Activated naive CD4-positive, alpha-beta T cell treated with anti-CD3 and anti-CD28 coated beads, Interleukin-2, amount 50 U/mL, for 24 hours (primary cell): ENCODE results near the gene POU2F1.

Experiments
- H3K27ac Mint-ChIP-seq: one replicate; pipeline ENCODE4 v1.8.0; 2021; ENCODE audit warnings: mild to moderate bottlenecking, mixed read lengths
- H3K27me3 Mint-ChIP-seq: one replicate; pipeline ENCODE4 v1.8.0; 2021; ENCODE audit warnings: mixed read lengths
- H3K36me3 Mint-ChIP-seq: one replicate; pipeline ENCODE4 v1.8.0; 2021; ENCODE audit warnings: mixed read lengths
- H3K4me1 Mint-ChIP-seq: one replicate; pipeline ENCODE4 v1.8.0; 2021; ENCODE audit warnings: mixed read lengths
- H3K4me3 Mint-ChIP-seq: one replicate; pipeline ENCODE4 v1.8.0; 2021; ENCODE audit warnings: mild to moderate bottlenecking, mixed read lengths
- H3K9me3 Mint-ChIP-seq: one replicate; pipeline ENCODE4 v1.8.0; 2021; ENCODE audit warnings: mixed read lengths

The POU2F1 gene

DNA sequence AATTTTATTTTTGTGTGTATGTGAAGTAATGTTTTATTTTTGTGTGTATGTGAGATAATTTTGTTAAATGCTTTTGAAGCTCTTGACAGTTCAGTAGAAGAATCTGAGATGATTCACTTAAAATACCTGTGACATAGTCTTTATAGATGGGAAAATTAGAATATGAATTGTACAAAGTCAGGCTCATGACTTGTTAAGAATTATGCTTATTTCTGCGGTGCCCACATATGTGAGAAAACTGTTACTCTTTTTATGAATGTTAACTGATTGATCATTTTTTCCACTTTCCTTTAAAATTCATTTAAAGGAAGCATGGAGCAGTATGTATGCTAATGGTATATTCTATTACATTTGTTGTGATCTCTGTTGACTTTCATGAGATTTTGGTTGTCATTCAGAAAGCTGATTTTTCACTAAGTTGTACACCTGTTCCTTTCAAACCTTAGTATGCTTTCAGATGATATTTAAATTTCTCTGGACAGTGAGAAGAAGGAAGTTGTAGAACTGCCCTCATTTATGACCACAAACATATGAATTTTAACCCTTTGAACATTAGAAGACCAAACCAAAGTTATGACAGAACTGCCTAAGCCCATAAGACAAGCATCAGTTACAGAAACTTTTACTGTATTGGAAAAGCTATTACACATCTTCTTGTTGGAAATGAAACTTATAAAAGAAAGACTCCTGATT lies 110.1 kb downstream of the POU2F1 start:
- H3K27ac Mint-ChIP-seq = peak overlapping the region; percentile 83
- H3K36me3 Mint-ChIP-seq = peaks cover 38% of the 10 kb centered on the region
- no peaks in the 10 kb centered on the region for H3K27me3 Mint-ChIP-seq
- peaks cover 6% of the 10 kb centered on the region for H3K9me3 Mint-ChIP-seq
- no peak overlapping the region for H3K4me3 Mint-ChIP-seq
- H3K4me1 Mint-ChIP-seq = peaks cover 40% of the 10 kb centered on the region

DNA sequence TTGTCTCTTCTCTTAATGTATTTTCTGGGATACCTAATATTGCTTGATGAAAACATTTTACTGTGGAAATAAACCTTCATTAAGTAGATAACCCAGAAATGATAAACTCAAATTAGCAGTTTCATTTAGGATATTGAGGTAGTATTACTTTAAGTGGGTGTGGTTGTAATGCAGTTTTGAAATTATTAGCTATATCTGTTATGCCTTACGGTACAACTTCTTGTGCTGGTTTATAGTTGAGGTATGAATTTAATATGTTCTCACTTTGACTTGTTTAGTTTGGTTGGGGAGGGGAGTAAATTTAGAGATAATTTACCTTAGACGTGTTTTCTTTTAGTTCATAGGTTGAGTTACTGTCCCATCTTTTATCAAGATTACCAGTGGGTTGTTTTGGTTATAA lies 111.0 kb downstream of the POU2F1 start:
- Mint-ChIP-seq H3K27ac (no peak overlapping the region), H3K9me3 (peaks cover 6% of the 10 kb centered on the region), H3K4me1 (peaks cover 40% of the 10 kb centered on the region), H3K27me3 (no peaks in the 10 kb centered on the region), H3K36me3 (peaks cover 34% of the 10 kb centered on the region), H3K4me3 (no peak overlapping the region)

DNA sequence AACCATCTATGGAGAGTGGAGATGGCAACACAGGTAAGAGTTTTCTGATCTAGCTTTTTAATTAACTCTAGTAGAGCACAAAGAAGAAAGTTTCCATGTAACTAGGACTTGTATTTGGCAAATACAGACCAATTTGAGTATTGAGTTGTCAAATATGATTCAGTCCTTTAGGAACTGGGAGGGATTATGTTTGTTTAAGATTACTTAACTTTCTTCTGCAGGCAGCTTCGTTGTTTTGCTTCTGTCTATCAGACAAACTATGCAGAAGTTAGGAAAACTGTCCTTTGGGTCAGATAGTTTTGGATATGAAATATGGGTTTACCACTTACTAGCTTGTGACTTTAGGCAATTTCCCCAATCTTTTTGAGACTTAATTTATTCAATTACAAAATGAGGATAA lies 111.8 kb downstream of the POU2F1 start:
- H3K27ac Mint-ChIP-seq = no peak overlapping the region
- no peaks in the 10 kb centered on the region for H3K27me3 Mint-ChIP-seq

DNA sequence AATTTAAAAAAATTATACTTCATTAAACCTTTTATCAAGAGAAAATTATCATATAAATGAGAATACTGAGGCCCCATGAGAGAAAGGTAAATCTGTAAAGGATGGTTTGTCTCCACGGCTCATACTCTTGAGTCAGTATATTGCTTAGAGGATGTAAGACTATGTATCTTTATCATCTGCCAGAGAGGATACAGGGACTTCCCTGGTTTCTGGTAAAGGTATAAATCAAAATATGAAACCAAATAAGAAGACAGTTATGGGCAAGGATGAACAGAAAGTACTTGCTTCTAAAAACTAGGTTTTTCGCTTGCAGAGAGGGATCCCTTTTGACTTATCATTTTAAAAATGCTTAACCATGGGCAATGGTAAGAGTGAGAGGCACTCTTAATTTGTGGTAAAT lies 112.4 kb downstream of the POU2F1 start:
- Mint-ChIP-seq H3K4me3 (no peak overlapping the region), H3K4me1 (peaks cover 39% of the 10 kb centered on the region), H3K36me3 (peaks cover 42% of the 10 kb centered on the region), H3K27me3 (no peaks in the 10 kb centered on the region), H3K27ac (no peak overlapping the region), H3K9me3 (peaks cover 11% of the 10 kb centered on the region)

More for the DNA sequence above, 111.8 kb downstream of the POU2F1 start:
- no peak overlapping the region for H3K4me3 Mint-ChIP-seq
- H3K36me3 Mint-ChIP-seq = peaks cover 38% of the 10 kb centered on the region
- H3K9me3 Mint-ChIP-seq = peaks cover 11% of the 10 kb centered on the region
- H3K4me1 Mint-ChIP-seq = peaks cover 40% of the 10 kb centered on the region

DNA sequence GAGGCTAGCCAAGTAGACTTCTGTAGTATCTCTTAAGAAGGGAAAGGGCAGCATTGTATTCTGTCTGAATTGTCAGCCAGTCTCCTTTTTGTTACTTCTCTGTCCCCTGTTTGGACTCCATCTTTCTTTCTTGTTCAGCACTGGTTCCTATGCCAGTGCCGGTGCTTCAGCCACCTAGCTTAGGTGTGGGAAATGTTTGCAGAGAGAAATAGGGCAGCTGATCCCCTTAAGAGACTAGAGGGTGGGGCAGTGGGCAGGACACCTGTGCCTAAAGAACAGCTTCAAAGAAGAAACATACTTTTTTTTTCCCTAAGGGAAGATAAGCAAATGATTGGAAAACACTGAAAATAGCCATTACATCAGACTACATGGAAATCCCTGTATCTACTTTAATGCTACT lies 113.0 kb downstream of the POU2F1 start:
- no peaks in the 10 kb centered on the region for H3K27me3 Mint-ChIP-seq
- peaks cover 45% of the 10 kb centered on the region for H3K36me3 Mint-ChIP-seq
- no peak overlapping the region for H3K27ac Mint-ChIP-seq
- peaks cover 33% of the 10 kb centered on the region for H3K4me1 Mint-ChIP-seq
- no peak overlapping the region for H3K4me3 Mint-ChIP-seq
- peaks cover 11% of the 10 kb centered on the region for H3K9me3 Mint-ChIP-seq

DNA sequence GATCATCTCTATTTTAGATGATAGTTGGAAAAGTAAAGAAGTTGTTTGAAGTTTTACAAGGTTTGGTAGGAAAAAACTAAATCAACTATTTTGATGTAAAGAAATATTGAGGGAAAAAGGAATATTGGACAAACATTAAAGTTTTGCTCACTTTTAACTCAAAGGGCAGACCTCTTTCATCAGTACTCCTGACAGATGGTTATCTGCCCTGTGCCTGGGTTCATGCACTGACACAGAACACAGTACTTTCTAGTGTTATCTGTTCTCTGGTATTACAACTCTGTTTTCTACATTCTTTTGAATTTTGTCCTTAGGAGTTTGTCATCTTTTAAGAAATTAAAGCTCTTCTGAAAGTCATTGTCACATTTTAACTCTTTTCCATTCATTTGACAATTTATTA lies 118.7 kb downstream of the POU2F1 start:
- H3K9me3 Mint-ChIP-seq = peaks cover 11% of the 10 kb centered on the region

DNA sequence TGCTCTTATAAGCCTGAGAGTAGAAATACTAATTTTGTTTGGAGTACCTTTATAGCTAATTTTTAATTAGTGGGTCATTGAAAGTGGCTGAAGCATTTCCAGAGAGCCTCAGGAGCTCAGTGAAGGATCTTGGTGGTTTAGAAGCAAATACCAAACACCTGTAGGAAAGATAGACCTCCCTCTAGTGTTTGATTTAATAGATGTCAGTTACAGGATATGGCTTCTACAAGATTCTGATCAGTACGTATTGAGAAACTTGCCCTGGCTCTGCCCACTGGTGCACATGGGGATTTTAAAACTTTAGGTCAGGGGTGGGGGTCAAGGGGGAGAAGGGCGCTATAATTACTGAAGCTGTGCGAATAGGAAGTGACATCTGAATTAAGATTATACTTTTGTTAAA lies 122.2 kb downstream of the POU2F1 start:
- H3K9me3 Mint-ChIP-seq = no peaks in the 10 kb centered on the region

More for the DNA sequence above, 118.7 kb downstream of the POU2F1 start:
- no peaks in the 10 kb centered on the region for H3K27me3 Mint-ChIP-seq
- H3K4me1 Mint-ChIP-seq = peaks cover 5% of the 10 kb centered on the region
- H3K4me3 Mint-ChIP-seq = no peak overlapping the region
- peaks cover 31% of the 10 kb centered on the region for H3K36me3 Mint-ChIP-seq
- no peak overlapping the region for H3K27ac Mint-ChIP-seq

DNA sequence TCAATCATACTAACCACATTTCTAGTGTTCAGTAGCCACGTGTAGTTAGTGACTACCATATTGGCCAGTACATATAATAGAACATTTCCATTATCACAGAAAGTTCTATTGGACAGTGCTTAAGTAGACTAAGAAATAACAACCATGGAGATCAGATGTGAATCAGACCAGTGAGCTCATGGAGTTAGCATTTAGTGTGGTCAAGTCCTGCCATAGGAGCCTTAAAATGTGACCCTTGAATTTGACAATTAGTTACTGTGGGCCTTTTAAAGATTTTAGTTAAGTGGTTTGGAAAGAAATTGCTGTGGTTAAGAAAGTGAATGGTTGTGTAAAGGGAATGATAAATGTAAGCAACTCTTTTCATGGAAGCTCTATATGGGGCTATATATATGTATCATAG lies 123.4 kb downstream of the POU2F1 start:
- H3K4me3 Mint-ChIP-seq = no peak overlapping the region
- peaks cover 5% of the 10 kb centered on the region for H3K4me1 Mint-ChIP-seq
- H3K27me3 Mint-ChIP-seq = no peaks in the 10 kb centered on the region
- H3K27ac Mint-ChIP-seq = no peak overlapping the region
- no peaks in the 10 kb centered on the region for H3K9me3 Mint-ChIP-seq
- H3K36me3 Mint-ChIP-seq = peaks cover 8% of the 10 kb centered on the region

More for the DNA sequence above, 122.2 kb downstream of the POU2F1 start:
- peaks cover 17% of the 10 kb centered on the region for H3K36me3 Mint-ChIP-seq
- no peak overlapping the region for H3K4me3 Mint-ChIP-seq
- no peak overlapping the region for H3K27ac Mint-ChIP-seq
- H3K27me3 Mint-ChIP-seq = no peaks in the 10 kb centered on the region
- peaks cover 5% of the 10 kb centered on the region for H3K4me1 Mint-ChIP-seq

DNA sequence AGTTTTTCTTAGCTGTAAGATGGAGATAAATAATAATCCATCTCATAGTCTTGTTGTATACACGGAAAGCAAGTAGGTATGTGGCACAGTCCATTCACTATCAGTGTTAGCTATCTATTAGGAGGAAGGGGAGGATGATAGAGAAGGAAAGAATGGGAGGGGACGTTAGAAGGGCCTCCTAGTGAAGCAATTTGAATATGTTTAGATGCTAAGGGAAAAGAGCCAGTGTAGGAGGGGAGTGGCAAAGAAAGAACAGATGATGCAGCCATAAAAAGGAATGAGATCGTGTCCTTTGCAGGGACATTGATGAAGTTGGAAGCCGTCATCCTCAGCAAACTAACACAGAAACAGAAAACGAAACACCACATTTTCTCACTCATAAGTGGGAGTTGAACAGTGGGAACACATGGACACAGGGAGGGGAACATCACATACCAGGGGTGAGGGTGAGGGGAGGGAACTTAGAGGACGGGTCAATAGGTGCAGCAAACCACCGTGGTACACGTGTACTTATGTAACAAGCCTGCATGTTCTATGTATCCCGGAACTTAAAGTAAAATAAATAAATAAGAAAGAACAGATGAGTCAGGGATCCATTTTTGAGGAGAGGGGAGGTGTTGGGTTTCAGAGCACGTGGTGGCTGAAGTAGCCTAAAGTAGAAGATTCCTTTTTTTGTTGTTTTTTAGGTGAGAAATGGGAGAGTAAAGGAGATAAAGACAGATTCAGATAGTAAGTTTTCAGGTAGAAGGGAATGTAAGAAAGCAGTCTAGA lies 124.1 kb downstream of the POU2F1 start:
- H3K27me3 Mint-ChIP-seq = no peaks in the 10 kb centered on the region
- H3K9me3 Mint-ChIP-seq = no peaks in the 10 kb centered on the region
- H3K4me3 Mint-ChIP-seq = no peak overlapping the region
- no peak overlapping the region for H3K27ac Mint-ChIP-seq
- peaks cover 6% of the 10 kb centered on the region for H3K36me3 Mint-ChIP-seq
- peaks cover 5% of the 10 kb centered on the region for H3K4me1 Mint-ChIP-seq

DNA sequence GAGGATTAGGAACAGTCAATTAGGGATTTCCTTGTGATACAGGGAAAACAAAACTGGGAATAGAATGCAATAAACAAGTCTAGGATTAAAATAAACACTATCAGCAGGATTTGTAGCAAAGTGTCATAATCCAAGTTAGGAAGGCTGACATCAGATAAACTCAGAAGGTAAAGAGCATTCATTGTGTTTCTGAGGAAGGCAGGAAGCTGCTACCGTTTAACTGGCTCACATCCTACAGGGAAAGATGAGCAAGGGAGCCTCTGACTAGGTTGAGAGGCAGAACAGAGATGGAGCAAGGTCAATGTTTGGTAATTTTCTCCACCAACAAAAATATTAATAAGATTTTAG lies 124.7 kb downstream of the POU2F1 start:
- peaks cover 6% of the 10 kb centered on the region for H3K36me3 Mint-ChIP-seq
- H3K9me3 Mint-ChIP-seq = no peaks in the 10 kb centered on the region
- H3K27ac Mint-ChIP-seq = no peak overlapping the region
- peaks cover 5% of the 10 kb centered on the region for H3K4me1 Mint-ChIP-seq
- H3K27me3 Mint-ChIP-seq = no peaks in the 10 kb centered on the region
- no peak overlapping the region for H3K4me3 Mint-ChIP-seq

DNA sequence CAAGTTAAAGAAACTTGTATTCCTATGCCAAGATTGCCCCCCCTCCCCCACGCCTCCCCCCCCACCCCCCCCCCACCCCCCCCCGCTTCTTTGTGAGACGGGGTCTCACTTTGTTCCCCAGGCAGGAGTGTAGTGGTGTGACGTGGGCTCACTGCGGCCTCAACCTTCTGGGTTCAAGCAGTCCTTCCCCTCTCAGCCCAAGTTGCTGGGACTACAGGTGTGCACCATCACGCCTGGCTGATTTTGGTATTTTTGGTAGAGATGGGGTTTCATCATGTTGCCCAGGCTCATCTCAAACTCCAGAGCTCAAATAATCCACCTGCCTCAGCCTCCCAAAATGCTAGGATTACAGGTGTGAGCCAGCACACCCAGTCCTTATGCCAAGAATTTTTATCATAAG lies 136.6 kb downstream of the POU2F1 start:
- no peaks in the 10 kb centered on the region for H3K9me3 Mint-ChIP-seq
- peaks cover 17% of the 10 kb centered on the region for H3K36me3 Mint-ChIP-seq
- no peaks in the 10 kb centered on the region for H3K27me3 Mint-ChIP-seq
- no peak overlapping the region for H3K27ac Mint-ChIP-seq
- H3K4me3 Mint-ChIP-seq = no peak overlapping the region
- H3K4me1 Mint-ChIP-seq = peaks cover 23% of the 10 kb centered on the region

DNA sequence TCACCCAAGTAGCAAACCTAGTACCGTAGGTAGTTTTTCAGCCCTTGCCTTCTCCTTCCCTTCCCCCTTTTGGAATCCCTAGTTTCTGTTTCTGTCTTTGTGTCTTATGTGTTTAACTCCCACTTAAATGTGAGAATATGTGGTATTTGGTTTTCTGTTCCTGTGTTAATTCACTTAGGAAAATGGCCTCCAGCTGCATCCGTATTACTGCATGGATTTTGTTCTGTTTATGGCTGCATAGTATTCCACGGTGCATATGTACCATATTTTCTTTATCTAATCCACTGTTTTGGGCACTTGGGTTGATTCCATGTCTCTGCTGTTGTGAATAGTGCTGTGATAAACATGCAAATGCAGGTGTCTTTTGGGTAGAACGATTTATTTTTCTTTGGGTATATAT lies 138.6 kb downstream of the POU2F1 start:
- Mint-ChIP-seq H3K36me3 (peaks cover 8% of the 10 kb centered on the region), H3K9me3 (no peaks in the 10 kb centered on the region), H3K27ac (no peak overlapping the region), H3K4me1 (peaks cover 20% of the 10 kb centered on the region), H3K4me3 (no peak overlapping the region), H3K27me3 (no peaks in the 10 kb centered on the region)

DNA sequence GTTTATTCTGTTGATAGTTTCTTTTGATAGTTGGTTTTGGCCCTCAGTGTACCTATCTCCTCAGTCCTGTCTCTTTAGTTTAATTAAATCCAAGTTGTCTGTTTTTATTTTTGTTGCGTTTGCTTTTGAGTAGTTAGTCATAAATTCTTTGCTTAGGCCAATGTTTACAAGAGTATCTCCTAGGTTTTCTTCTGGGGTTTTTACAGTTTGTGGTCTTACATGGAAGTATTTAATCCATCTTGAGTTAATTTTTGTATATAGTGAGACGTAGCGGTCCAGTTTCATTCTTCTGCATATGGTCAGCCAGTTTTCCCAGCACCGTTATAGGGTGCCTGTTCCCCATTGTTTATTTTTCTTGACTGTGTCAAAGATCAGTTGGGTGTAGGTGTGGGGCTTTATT lies 139.4 kb downstream of the POU2F1 start:
- H3K4me3 Mint-ChIP-seq = no peak overlapping the region
- no peaks in the 10 kb centered on the region for H3K9me3 Mint-ChIP-seq
- H3K4me1 Mint-ChIP-seq = peaks cover 19% of the 10 kb centered on the region
- H3K36me3 Mint-ChIP-seq = peaks cover 4% of the 10 kb centered on the region
- peak overlapping the region; percentile 36 for H3K27ac Mint-ChIP-seq
- no peaks in the 10 kb centered on the region for H3K27me3 Mint-ChIP-seq

DNA sequence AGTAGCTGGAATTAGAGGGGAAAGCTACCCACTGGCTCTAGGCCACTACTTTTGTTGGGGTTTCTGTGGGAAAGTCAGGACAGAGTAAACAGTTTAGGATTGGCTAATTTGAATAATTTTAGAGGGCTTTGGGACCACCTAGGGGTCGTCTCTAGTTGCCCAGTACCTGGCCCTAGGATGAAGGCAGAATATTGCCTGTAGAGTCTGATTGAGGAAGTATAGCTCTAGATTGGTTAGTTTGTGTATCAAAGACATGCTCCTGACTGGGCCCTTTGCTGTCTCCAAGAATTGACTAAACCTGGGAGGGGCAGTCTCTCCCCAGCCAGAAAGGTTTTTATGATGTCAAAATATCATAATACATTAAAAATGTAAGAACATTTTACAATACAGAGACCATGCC lies 142.0 kb downstream of the POU2F1 start:
- Mint-ChIP-seq H3K4me1 (peaks cover 16% of the 10 kb centered on the region), H3K27ac (no peak overlapping the region), H3K4me3 (no peak overlapping the region), H3K27me3 (no peaks in the 10 kb centered on the region), H3K36me3 (peaks cover 12% of the 10 kb centered on the region), H3K9me3 (no peaks in the 10 kb centered on the region)

DNA sequence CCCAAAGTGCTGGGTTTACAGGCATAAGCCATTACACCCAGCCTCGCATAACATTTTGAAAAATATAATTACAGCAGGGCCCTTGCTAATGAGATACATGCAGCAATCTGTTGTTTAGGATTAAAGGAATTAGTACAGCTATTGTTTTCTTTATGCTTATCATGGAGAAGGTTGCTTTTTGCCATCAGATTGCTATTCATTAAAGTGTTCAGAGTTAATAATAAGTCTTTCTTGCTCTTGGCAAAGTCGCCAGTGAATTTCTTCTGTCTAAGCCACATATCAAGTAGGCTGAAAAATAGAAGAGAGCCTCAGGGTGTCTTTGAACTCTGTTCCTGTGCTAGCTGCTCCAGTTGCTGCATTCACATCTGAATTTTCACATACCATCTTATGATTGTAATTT lies 144.1 kb downstream of the POU2F1 start:
- H3K4me1 Mint-ChIP-seq = peaks cover 16% of the 10 kb centered on the region
- no peaks in the 10 kb centered on the region for H3K27me3 Mint-ChIP-seq
- no peak overlapping the region for H3K27ac Mint-ChIP-seq
- H3K4me3 Mint-ChIP-seq = no peak overlapping the region
- peaks cover 8% of the 10 kb centered on the region for H3K36me3 Mint-ChIP-seq
- no peaks in the 10 kb centered on the region for H3K9me3 Mint-ChIP-seq

DNA sequence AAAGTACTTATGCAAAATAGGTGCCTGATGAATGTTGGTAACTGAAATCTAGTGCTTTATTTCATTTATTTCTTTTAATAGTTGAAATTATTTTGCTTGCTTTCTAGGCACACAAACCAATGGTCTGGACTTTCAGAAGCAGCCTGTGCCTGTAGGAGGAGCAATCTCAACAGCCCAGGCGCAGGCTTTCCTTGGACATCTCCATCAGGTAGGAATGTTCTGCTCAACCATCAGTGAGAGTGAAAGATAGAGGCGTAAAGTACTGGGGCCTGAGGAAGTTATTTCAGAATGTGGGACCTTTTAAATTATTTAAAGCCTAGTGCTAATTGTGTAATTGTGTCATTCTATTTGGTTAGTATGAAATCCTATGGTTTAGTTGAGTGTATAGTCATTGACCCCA lies 144.7 kb downstream of the POU2F1 start:
- H3K4me1 Mint-ChIP-seq = peaks cover 11% of the 10 kb centered on the region
- no peaks in the 10 kb centered on the region for H3K27me3 Mint-ChIP-seq
- H3K4me3 Mint-ChIP-seq = no peak overlapping the region
- no peak overlapping the region for H3K27ac Mint-ChIP-seq
- H3K9me3 Mint-ChIP-seq = no peaks in the 10 kb centered on the region
- H3K36me3 Mint-ChIP-seq = peaks cover 8% of the 10 kb centered on the region
